Measurements from ENCODE around the gene CLIC4. TPM values are rescaled to one million over a fixed set of nuclear protein-coding genes. Genes with fewer than 3 reads are reported as not detected.

CLIC4 gene
- total RNA-seq, 2 experiments from 2014 or later = 14.2 to 15.5 TPM

Other genes starting within 250 kb of the CLIC4 start
- gene RCAN3, start 242.6 kb upstream of the CLIC4 start, total RNA-seq = 100 to 1,000 TPM in 1 of 2 experiments, 10 to 100 TPM in 1; 96.8 to 100 TPM
- not detected for gene NCMAP, start 189.4 kb upstream of the CLIC4 start, total RNA-seq
- gene SRRM1, start 102.1 kb upstream of the CLIC4 start, total RNA-seq = 100 to 1,000 TPM; 183 to 191 TPM
- 100 to 1,000 TPM; 108 to 125 TPM for gene RUNX3, start 184.8 kb downstream of the CLIC4 start, total RNA-seq

Data from activated CD4-positive, alpha-beta T cell treated with anti-CD3 and anti-CD28 coated beads, Interleukin-2, amount 10 ng/mL, durations not matched to agents 7 days and 5 days (primary cell).